Smooth muscle cell (in vitro differentiated cells): ENCODE data around the gene MFSD12. TPM values are rescaled to one million over a fixed set of nuclear protein-coding genes. Genes with fewer than 3 reads are reported as not detected.

Source experiments
- DNase-seq: peaks from one replicate; lab custom pipeline; 2025; ENCODE audit not compliant: unreplicated experiment; lab: John Stamatoyannopoulos, UW
- H2AFZ ChIP-seq: fragments of 200-600 bp; sonication (generic); 2 replicates; pipeline ENCODE4 v1.6.0; 2016; ENCODE audit warnings: antibody characterized with exemption, low read depth, mild to moderate bottlenecking
- H3F3A ChIP-seq: fragments of 200-600 bp; sonication (generic); 2 replicates; pipeline ENCODE4 v1.6.0; 2017; ENCODE audit warnings: antibody characterized with exemption, low read depth
- H3K27ac ChIP-seq: fragments of 200-600 bp; sonication (generic); 2 replicates; pipeline ENCODE4 v1.5.1; 2016; ENCODE audit warnings: low read depth, mild to moderate bottlenecking
- H3K27me3 ChIP-seq: fragments of 200-600 bp; sonication (generic); 2 replicates; pipeline ENCODE4 v1.6.1; 2016; ENCODE audit warnings: low read depth, mild to moderate bottlenecking
- H3K36me3 ChIP-seq: fragments of 200-600 bp; sonication (generic); 2 replicates; pipeline ENCODE4 v1.5.1; 2016; ENCODE audit warnings: low read depth
- H3K4me1 ChIP-seq: fragments of 200-600 bp; sonication (generic); 2 replicates; pipeline ENCODE4 v1.5.1; 2016; ENCODE audit warnings: low read depth
- H3K4me2 ChIP-seq: fragments of 200-600 bp; sonication (generic); 2 replicates; pipeline ENCODE4 v1.6.0; 2016; ENCODE audit warnings: mild to moderate bottlenecking
- H3K4me3 ChIP-seq: fragments of 200-600 bp; sonication (generic); 2 replicates; pipeline ENCODE4 v1.5.1; 2016; ENCODE audit warnings: mild to moderate bottlenecking
- H3K79me2 ChIP-seq: fragments of 200-600 bp; sonication (generic); 2 replicates; pipeline ENCODE4 v1.6.0; 2016; ENCODE audit warnings: low read depth, mild to moderate bottlenecking
- H3K9ac ChIP-seq: fragments of 200-600 bp; sonication (generic); 2 replicates; pipeline ENCODE4 v1.6.0; 2016; ENCODE audit warnings: low read depth
- H3K9me3 ChIP-seq: fragments of 200-600 bp; sonication (generic); replicated peaks from 2 replicates; pipeline ENCODE4 v1.5.1; 2016; ENCODE audit warnings: low read depth
- H4K20me1 ChIP-seq: fragments of 200-600 bp; sonication (generic); 2 replicates; pipeline ENCODE4 v1.6.0; 2016; ENCODE audit warnings: low read depth
- WGBS: methylation state at CpG from one replicate; pipeline ENCODE4 v1.1.7; 2016; ENCODE audit warnings: low lambda C conversion rate; 5-methylcytosine and 5-hydroxymethylcytosine counted together
- polyA plus RNA-seq: library from polyadenylated mRNA; unstranded; fragments of >200 nt; fragmentation: Nextera tagmentation; extraction: Ambion mirVana; gene quantifications from 2 replicates; pipeline ENCODE4 v1.2.1, GENCODE V29; 2016
- total RNA-seq: library from RNA; depleted of rRNA; stranded (reverse); fragments of >200 nt; gene quantifications from 2 replicates; pipeline ENCODE4 v1.2.3, GENCODE V29; 2014
- TF ChIP-seq, protein P1 (sequence below): fragments of 200-600 bp; sonication (generic); IDR thresholded peaks from 2 replicates; pipeline ENCODE4 v1.5.1; 2017; ENCODE audit warnings: borderline replicate concordance, mild to moderate bottlenecking, antibody characterized with exemption; ENCODE audit not compliant: insufficient read depth, poor library complexity, severe bottlenecking

MFSD12 gene
- total and polyA plus RNA-seq, 2 experiments from 2014 or later: 56.0 to 73.8 TPM

DNA sequence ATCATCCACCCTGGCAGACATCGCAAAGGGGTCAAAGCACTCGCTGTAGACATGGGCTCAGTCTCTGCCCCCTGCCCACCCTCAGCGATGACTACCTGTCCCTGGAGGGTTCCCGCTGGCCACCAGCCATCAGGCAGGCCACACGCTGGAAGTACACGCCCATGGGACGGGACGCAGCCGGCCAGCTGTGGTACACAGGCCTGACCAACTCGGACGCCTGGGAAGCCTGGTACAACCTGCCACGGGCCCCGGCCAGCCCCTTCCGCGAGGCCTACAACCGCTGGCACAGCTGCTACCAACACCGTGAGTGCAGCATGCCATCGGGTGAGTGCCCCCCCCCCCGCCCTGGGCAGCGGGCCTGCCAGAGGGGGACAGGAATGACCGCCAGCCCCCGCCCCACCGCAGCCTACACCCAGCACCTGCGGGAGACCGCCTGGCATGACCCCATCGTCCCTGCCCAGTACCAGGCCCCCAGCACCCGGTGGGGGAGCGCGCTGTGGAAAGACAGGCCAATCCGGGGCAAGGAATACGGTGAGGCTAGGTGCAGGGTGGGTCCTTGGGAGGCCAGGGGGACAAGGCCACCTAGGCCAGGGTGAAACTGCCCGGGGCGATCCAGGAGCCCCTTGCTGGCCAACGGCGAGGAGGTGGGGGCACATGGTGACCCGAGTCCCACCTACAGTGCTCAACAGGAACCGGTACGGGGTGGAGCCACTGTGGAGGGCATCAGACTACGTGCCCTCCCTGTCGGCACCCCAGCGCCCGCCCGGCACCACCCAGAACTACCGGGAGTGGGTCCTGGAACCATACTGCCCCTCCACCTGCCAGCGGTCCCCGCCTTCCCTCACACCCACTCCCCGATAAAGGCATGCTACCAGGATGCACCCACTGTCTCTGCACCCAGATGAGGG, 14.0 kb downstream of the MFSD12 start:
- Histone ChIP-seq H3K36me3 (no peaks in the 10 kb centered on the region), H3K9me3 (no peaks in the 10 kb centered on the region), H3K27ac (no peak overlapping the region), H3K4me3 (no peak overlapping the region), H3F3A (peaks cover 12% of the 10 kb centered on the region), H4K20me1 (peaks cover 38% of the 10 kb centered on the region), H2AFZ (no peak overlapping the region), H3K9ac (no peak overlapping the region), H3K4me1 (no peaks in the 10 kb centered on the region), H3K27me3 (no peaks in the 10 kb centered on the region), H3K4me2 (no peak overlapping the region), H3K79me2 (no peaks in the 10 kb centered on the region)
- no peak for DNase-seq
- TF ChIP-seq, protein P1, sequence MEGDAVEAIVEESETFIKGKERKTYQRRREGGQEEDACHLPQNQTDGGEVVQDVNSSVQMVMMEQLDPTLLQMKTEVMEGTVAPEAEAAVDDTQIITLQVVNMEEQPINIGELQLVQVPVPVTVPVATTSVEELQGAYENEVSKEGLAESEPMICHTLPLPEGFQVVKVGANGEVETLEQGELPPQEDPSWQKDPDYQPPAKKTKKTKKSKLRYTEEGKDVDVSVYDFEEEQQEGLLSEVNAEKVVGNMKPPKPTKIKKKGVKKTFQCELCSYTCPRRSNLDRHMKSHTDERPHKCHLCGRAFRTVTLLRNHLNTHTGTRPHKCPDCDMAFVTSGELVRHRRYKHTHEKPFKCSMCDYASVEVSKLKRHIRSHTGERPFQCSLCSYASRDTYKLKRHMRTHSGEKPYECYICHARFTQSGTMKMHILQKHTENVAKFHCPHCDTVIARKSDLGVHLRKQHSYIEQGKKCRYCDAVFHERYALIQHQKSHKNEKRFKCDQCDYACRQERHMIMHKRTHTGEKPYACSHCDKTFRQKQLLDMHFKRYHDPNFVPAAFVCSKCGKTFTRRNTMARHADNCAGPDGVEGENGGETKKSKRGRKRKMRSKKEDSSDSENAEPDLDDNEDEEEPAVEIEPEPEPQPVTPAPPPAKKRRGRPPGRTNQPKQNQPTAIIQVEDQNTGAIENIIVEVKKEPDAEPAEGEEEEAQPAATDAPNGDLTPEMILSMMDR: no peak
- WGBS: 97% methylated on average over 39 of the region's 47 CpGs

DNA sequence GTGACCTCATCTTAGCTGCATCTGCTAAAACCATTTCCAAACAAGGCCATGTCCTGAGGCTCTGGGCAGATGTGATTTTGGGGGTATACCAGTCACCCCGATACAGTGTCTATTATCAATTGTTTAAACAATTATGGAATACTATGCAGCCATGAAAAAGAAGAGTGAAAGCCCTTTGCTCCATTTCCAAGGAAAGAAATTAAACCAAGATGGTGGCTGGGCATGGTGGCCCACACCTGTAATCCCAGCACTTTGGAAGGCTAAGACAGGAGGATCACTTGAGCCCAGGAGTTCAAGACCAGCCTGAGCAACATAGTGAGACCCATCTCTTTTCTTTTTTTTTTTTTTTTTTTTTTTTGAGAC, 17.6 kb downstream of the MFSD12 start:
- Histone ChIP-seq H3K9me3 (no peaks in the 10 kb centered on the region), H3K9ac (no peak overlapping the region), H3K4me2 (no peak overlapping the region), H3K27me3 (no peaks in the 10 kb centered on the region), H2AFZ (no peak overlapping the region), H3K4me3 (no peak overlapping the region), H3K4me1 (no peaks in the 10 kb centered on the region), H3K27ac (no peak overlapping the region), H4K20me1 (peaks cover 23% of the 10 kb centered on the region), H3K36me3 (no peaks in the 10 kb centered on the region), H3K79me2 (no peaks in the 10 kb centered on the region), H3F3A (peaks cover 12% of the 10 kb centered on the region)
- TF ChIP-seq, protein P1: no peak
- WGBS: 97% methylated on average over 1 of the region's 1 CpG
- DNase-seq: no peak

DNA sequence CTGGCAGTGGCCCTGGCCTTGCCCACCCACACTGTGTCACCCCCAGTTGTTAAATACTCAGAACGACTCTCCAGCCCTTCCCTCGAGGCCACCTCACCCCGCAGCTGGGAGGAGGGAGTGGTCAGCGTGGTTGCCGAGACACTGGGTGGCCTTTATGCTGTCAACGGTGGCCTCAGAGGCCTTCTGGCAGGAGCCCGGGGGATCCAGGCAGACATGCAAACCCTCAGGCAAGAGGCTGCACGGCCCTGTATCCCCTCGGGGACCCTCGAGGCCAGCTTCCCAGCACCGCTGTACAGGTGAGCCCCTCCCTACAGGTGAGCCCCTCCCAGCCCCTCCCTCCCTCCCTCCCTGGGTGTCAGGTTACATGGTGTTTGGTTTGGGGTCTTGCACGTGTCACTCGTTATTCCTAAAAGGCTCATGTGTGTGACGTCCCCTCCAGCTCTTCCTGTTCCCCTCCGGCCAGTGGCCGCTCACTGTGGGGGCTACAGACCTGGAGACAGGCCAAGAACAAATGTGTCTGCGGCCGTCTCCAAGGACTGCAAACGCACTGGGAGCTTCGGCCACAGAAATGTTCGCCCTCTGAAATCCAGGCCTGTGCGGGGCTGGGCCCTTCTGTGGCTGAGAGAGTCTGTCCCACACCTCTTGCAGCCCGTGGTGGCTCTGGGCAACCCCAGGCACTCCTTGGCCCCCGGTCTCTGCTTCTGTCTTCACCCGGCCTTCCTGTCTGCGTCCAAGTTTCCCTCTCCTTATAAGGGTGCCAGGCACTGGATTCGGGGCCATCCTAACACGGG, 18.2 kb downstream of the MFSD12 start, which contains the start of gene TEKTIP1:
Gene TEKTIP1 (plus strand): TSS at position 210 of the 791 bp plus-strand sequence. CDS start 4 bp downstream, at position 214.
- H3K79me2 ChIP-seq: no peaks in the 10 kb centered on the region
- H3K4me3 ChIP-seq: no peak within 1 kb of the TSS
- H3K27ac ChIP-seq: no peak within 1 kb of the TSS
- 73% methylated on average over 28 of the region's 28 CpGs for WGBS
- H3F3A ChIP-seq: peaks cover 12% of the 10 kb centered on the region
- peaks cover 23% of the 10 kb centered on the region for H4K20me1 ChIP-seq
- no peaks in the 10 kb centered on the region for H3K36me3 ChIP-seq
- H3K4me2 ChIP-seq: no peak within 1 kb of the TSS
- H3K27me3 ChIP-seq: no peaks in the 10 kb centered on the region
- H2AFZ ChIP-seq: no peak within 1 kb of the TSS
- no peaks in the 10 kb centered on the region for H3K4me1 ChIP-seq
- no peak within 1 kb of the TSS for H3K9ac ChIP-seq
- TF ChIP-seq, protein P1: no peak
- no peak for DNase-seq
- H3K9me3 ChIP-seq: no peaks in the 10 kb centered on the region
